H1 (cell line): ENCODE data around the gene MIB2.
"Not testable (repeated sequence)": the region's sequence is repeated elsewhere in the genome, so short reads cannot be mapped to it uniquely, and the experiment has no call there.

ENCODE experiments used
- BRCA1 ChIP-seq: IDR thresholded peaks from 2 replicates; pipeline ENCODE4 v1.6.1; 2012; ENCODE audit warnings: low read depth, low read length, improper control_type of control experiment
- CTCF ChIP-seq, 3 experiments: IDR thresholded peaks; 1 replicate in 2 of 3; 2 replicates in 1 of 3; pipeline versions ENCODE4 v1.5.1 to v1.6.1; 2011; ENCODE audit warnings: low read length in 3 of 3, mild to moderate bottlenecking in 3 of 3, inconsistent platforms in 2 of 3, low read depth in 1 of 3, moderate library complexity in 1 of 3; ENCODE audit not compliant: insufficient read depth in 1 of 3; ENCODE audit errors: control extremely low read depth in 1 of 3
- GABPA ChIP-seq: IDR thresholded peaks from 2 replicates; pipeline ENCODE4 v1.6.1; 2011; ENCODE audit warnings: mild to moderate bottlenecking, low read length, moderate library complexity, borderline replicate concordance; ENCODE audit not compliant: insufficient read depth
- JUND ChIP-seq: IDR thresholded peaks from 2 replicates; pipeline ENCODE4 v1.6.1; 2011; ENCODE audit warnings: mild to moderate bottlenecking, improper control_type of control experiment, low read length
- MAFK ChIP-seq: IDR thresholded peaks from 2 replicates; pipeline ENCODE4 v1.6.1; 2012; ENCODE audit warnings: low read depth, mild to moderate bottlenecking, improper control_type of control experiment, low read length
- PHF8 ChIP-seq: fragments of 200-600 bp; sonication (generic); conservative IDR thresholded peaks from 2 replicates; pipeline ENCODE4 v1.7.1; 2012; ENCODE audit warnings: low read depth, mild to moderate bottlenecking, inconsistent platforms, low read length, moderate library complexity
- POLR2A ChIP-seq, 2 experiments: IDR thresholded peaks; 1 replicate in 1 of 2; 2 replicates in 1 of 2; pipeline ENCODE4 v1.6.1; 2011; ENCODE audit warnings: low read depth in 2 of 2, low read length in 2 of 2, mild to moderate bottlenecking in 2 of 2; ENCODE audit errors: control extremely low read depth in 1 of 2
- RNF2 ChIP-seq: fragments of 200-900, 300-1000 bp; sonication (generic); IDR thresholded peaks from 2 replicates; pipeline ENCODE4 v1.7.1; 2016; ENCODE audit warnings: borderline replicate concordance, low read depth, mild to moderate bottlenecking, antibody characterized with exemption, low read length; ENCODE audit not compliant: poor library complexity, severe bottlenecking; ENCODE audit errors: missing control alignments
- SP4 ChIP-seq: IDR thresholded peaks from 2 replicates; pipeline ENCODE4 v1.6.1; 2012; ENCODE audit warnings: low read length, inconsistent platforms
- SUZ12 ChIP-seq: fragments of 200-600 bp; sonication (generic); IDR thresholded peaks from 2 replicates; pipeline ENCODE4 v1.6.1; 2012; ENCODE audit warnings: mild to moderate bottlenecking, inconsistent platforms, low read length, moderate library complexity, mixed read lengths
- ZNF274 ChIP-seq: IDR thresholded peaks from 2 replicates; pipeline ENCODE4 v1.7.0; 2012; ENCODE audit warnings: low read length, borderline replicate concordance; ENCODE audit errors: extremely low read depth

- TF ChIP-seq CTCF (IDR thresholded peaks at IDR 0.05; ENCODE audit: control extremely low read depth in 1 of 3, insufficient read depth in 1 of 3, low read depth in 1 of 3, low read length in 3 of 3); GABPA; RNF2; PHF8; MAFK; JUND; SP4; SUZ12; BRCA1; POLR2A (IDR thresholded peaks at IDR 0.05; ENCODE audit: control extremely low read depth in 1 of 2, low read depth in 2 of 2, low read length in 2 of 2); ZNF274: not testable (repeated sequence)
Observed at GRCh38 chr1:1647567-1648241, 32.4 kb downstream of the MIB2 start.
